ENCODE results near the gene AHNAK.

The AHNAK gene

GRCh38 chr11:62498492-62499286 lies 47.9 kb downstream of the AHNAK start:
- no peak for DNase-seq (ENCODE audit: low read depth in 2 of 2)

GRCh38 chr11:62498031-62498430 lies 48.6 kb downstream of the AHNAK start:
- DNase-seq (ENCODE audit: low read depth in 2 of 2): no peak

- DNase-seq (ENCODE audit: low read depth in 2 of 2): no peak
Observed at GRCh38 chr11:62497132-62497801, 49.3 kb downstream of the AHNAK start.

- DNase-seq (ENCODE audit: low read depth in 2 of 2): no peak
Observed at GRCh38 chr11:62496676-62497075, 49.9 kb downstream of the AHNAK start.

GRCh38 chr11:62494246-62494645 lies 52.4 kb downstream of the AHNAK start:
- no peak for DNase-seq (ENCODE audit: low read depth in 2 of 2)

- no peak for DNase-seq (ENCODE audit: low read depth in 2 of 2)
Observed at GRCh38 chr11:62493801-62494200, 52.8 kb downstream of the AHNAK start.

GRCh38 chr11:62492586-62492985 lies 54.0 kb downstream of the AHNAK start:
- no peak for DNase-seq (ENCODE audit: low read depth in 2 of 2)

- no peak for DNase-seq (ENCODE audit: low read depth in 2 of 2)
Observed at GRCh38 chr11:62491571-62492329, 54.9 kb downstream of the AHNAK start.

- no peak for DNase-seq (ENCODE audit: low read depth in 2 of 2)
Observed at GRCh38 chr11:62489204-62489603, 57.4 kb downstream of the AHNAK start.

GRCh38 chr11:62487738-62488551 lies 58.7 kb downstream of the AHNAK start:
- DNase-seq (ENCODE audit: low read depth in 2 of 2): no peak

- DNase-seq (ENCODE audit: low read depth in 2 of 2): no peak
Observed at GRCh38 chr11:62487136-62487535, 59.5 kb downstream of the AHNAK start.

- no peak for DNase-seq (ENCODE audit: low read depth in 2 of 2)
Observed at GRCh38 chr11:62484352-62484751, 62.3 kb downstream of the AHNAK start.

- DNase-seq (ENCODE audit: low read depth in 2 of 2): no peak
Observed at GRCh38 chr11:62482753-62483152, 63.9 kb downstream of the AHNAK start.

GRCh38 chr11:62479631-62480201 lies 66.9 kb downstream of the AHNAK start:
- no peak for DNase-seq (ENCODE audit: low read depth in 2 of 2)

- DNase-seq (ENCODE audit: low read depth in 2 of 2): no peak
Observed at GRCh38 chr11:62477927-62478326, 68.7 kb downstream of the AHNAK start.

- no peak for DNase-seq (ENCODE audit: low read depth in 2 of 2)
Observed at GRCh38 chr11:62472063-62472884, 74.3 kb downstream of the AHNAK start.

- DNase-seq (ENCODE audit: low read depth in 2 of 2): no peak
Observed at GRCh38 chr11:62471603-62472002, 75.0 kb downstream of the AHNAK start.

GRCh38 chr11:62468577-62468976 lies 78.0 kb downstream of the AHNAK start:
- no peak for DNase-seq (ENCODE audit: low read depth in 2 of 2)

GRCh38 chr11:62466444-62466843 lies 80.2 kb downstream of the AHNAK start:
- DNase-seq (ENCODE audit: low read depth in 2 of 2): no peak

- DNase-seq (ENCODE audit: low read depth in 2 of 2): no peak
Observed at GRCh38 chr11:62464655-62465054, 82.0 kb downstream of the AHNAK start.
